IPS-18c (cell line): ENCODE data around the gene FAM227B.
"Not testable (repeated sequence)": the region's sequence is repeated elsewhere in the genome, so short reads cannot be mapped to it uniquely, and the experiment has no call there.

Experiments used
- H3K4me3 ChIP-seq: 2 replicates; pipeline ENCODE4 v1.7.0; 2013; ENCODE audit warnings: low read depth, mild to moderate bottlenecking, low read length, moderate library complexity; ENCODE audit not compliant: insufficient read depth
- H3K9me3 ChIP-seq: one replicate; pipeline ENCODE4 v1.6.1; 2013; ENCODE audit warnings: mild to moderate bottlenecking, low read length, moderate library complexity; ENCODE audit not compliant: control insufficient read depth, insufficient read depth

FAM227B gene

DNA sequence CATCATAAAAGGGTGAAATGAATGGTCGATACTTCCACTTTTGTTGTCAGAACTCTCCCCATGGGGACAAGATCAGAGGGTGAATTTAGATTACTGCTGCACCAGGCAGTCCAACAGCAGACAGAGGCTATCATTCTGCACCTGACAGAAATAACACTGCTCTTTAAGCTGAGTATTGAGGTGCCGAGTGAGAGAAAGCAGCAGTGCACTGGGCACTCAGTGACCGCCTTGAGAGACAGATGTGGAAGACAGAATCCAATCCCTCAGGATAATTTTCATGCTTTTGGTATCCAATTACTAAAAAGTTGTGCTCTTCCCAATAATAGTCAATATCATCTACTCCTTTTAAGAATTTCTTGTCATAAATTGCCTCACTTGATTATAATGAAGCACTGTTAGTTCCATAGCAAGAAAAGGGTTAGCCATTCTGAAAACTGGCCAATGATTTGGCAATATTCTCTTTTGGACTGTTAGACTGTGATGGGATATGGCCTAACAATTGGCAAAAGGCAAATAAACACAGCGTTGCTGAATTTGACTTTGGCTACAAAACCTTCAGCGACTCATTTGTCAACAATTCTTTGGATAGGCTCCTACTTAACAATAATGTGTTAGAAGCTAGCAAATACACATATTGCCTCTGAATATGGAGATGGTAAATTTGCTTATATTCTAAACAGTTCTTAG, 192.1 kb downstream of the FAM227B start:
- H3K4me3 ChIP-seq: no peak overlapping the region

DNA sequence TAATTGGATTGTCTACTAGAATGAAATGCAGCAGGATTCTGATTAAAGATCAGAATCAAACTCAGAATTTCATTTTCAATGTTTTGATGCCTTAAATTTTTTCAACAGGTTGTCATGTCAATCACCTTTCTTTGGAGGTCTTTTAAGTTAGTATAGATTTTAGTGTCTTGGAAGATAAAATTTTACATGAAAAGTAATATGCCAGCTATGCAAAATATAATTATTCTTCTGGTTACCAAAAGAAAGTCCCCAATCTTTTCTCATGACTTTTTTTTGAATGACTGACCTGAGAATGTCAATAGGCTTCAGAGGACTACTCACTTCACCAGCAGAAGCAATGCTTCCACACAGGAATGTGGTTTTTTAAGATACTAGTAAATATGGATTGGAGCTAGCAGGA, 193.2 kb downstream of the FAM227B start:
- no peaks in the 10 kb centered on the region for H3K9me3 ChIP-seq
- H3K4me3 ChIP-seq: no peak overlapping the region

More for the DNA sequence above, 192.1 kb downstream of the FAM227B start:
- H3K9me3 ChIP-seq: no peaks in the 10 kb centered on the region

DNA sequence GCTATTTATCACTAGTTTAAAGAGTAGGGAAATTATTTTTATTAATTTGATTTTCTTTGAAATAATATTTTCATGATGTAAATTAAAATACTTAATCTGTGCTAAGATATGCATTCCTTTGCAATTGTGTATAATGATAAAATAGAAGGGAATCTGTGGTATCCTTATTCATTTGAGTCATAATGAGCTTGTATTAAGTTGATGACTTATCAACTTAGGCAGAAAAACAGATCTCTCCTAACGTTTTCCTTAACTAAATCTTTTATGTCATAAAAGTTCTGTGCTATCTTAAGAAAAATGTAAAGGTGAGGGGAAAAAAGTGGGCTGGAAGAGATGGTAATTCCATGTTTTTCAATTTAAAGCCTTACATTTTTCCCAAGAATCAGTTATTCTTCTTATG, 195.7 kb downstream of the FAM227B start:
- Histone ChIP-seq H3K4me3 (no peak overlapping the region), H3K9me3 (no peaks in the 10 kb centered on the region)

DNA sequence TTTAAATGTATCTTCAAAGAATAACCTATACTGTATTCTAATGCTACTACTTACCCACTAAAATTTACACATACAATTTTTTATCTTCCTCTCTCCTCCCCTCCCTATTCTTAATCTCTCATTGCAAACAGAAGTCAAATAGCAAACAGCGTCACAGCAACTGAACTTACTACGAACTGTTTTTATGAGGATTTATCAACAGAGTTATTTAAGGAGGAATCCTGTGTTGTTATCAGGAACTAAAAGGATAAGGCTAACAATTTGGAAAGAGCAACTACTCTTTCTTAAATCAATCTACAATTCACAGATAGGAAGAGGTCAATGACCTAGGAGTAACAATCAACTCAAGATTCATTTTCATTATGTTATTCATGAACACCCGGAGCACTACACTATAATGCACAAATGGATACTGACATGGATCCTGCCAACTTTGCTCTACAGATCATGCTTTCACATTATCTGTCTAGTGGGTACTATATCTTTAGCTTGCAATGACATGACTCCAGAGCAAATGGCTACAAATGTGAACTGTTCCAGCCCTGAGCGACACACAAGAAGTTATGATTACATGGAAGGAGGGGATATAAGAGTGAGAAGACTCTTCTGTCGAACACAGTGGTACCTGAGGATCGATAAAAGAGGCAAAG, 196.6 kb downstream of the FAM227B start:
- no peaks in the 10 kb centered on the region for H3K9me3 ChIP-seq
- no peak overlapping the region for H3K4me3 ChIP-seq

DNA sequence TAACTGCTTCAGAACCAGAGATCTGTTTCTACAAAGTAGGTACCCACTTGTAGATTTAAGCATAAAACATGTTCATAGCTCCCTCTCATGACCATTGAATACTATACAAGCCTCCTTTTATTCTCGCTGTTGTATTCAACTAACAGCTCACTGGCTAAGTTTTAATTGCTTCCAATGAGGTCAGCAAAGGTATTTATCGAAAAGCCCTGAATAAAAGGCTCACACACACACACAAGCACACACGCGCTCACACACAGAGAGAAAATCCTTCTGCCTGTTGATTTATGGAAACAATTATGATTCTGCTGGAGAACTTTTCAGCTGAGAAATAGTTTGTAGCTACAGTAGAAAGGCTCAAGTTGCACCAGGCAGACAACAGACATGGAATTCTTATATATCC, 197.6 kb downstream of the FAM227B start, which contains the start of gene FGF7:
FGF7 (plus strand) TSS at position 222 of the 400 bp plus-strand sequence. CDS start 1,056 bp downstream, outside the sequence.
- no peak within 1 kb of the TSS for H3K4me3 ChIP-seq
- no peaks in the 10 kb centered on the region for H3K9me3 ChIP-seq

DNA sequence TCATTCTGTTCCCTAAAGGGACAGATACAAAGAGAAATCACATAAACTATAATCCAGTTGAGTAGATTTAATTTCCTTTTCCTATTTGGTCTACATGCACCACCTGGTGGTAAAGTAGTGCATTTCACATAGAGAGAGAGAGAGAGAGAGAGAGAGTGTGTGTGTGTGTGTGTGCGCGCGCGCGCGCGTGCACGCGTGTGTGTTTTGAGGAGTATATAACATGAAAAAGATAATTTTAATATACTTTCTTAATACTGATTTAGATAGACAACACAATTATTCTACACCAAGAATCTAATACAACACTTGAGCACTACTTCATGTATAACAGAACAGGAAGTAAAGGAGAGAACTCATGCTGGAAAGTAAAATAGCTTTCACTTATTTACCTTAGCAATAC, 198.6 kb downstream of the FAM227B start:
- H3K4me3 ChIP-seq: no peak overlapping the region
- no peaks in the 10 kb centered on the region for H3K9me3 ChIP-seq

DNA sequence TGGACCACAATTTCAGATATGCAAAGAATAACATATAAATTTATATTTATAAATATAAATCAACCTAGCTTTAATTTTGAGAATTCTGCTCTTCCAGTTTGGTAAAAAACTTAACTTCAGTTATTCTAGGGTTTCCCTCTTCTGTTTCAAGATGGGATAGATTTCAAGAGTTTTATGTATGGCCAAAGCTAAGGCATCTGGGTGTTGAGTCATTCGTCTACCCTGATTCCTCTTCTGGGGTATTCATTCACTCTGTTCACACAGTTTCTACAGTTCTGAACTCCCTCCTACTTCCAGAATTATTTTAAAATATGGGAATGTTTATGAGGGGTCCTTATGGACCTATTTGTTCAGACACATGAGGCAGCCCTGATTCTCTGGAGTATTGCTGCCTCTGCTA, 201.8 kb downstream of the FAM227B start:
- H3K4me3 ChIP-seq: no peak overlapping the region
- H3K9me3 ChIP-seq: no peaks in the 10 kb centered on the region

DNA sequence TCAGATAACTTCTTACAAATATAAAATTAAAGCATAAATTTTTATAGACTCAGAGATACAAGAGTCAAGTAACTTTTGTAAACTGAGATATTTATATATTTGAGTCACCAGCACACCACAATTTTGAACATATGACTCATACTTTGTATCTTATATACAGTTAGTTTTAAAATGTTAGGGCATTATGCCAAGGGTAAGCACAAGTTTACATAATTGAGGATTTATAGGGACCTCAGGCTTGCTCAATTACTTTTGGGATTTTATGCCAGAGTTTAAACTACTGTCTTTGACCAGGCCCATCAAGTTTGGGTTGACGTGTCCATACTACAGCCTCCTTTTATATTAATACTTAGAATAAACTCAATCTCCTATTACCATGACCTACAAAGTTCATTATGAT, 205.0 kb downstream of the FAM227B start:
- no peak overlapping the region for H3K4me3 ChIP-seq
- H3K9me3 ChIP-seq: no peaks in the 10 kb centered on the region

DNA sequence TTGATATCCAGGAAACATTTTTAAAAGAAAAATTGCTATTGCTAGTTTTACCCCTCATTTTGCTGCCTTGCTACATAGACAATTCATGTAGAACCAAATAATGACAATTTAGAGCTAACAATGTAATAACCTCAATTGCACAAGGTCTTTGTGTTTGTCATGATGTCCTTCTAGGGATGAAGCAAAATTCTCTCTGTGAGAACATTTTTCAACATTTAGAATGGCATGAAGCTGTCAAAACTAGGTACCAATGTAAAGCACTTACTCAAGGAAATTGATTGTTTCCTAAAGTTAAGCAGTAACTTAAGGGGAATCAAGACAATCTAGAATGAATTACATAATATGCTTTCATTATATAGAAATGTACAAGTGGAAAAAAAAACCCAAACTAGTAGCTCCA, 205.5 kb downstream of the FAM227B start:
- no peak overlapping the region for H3K4me3 ChIP-seq
- no peaks in the 10 kb centered on the region for H3K9me3 ChIP-seq

DNA sequence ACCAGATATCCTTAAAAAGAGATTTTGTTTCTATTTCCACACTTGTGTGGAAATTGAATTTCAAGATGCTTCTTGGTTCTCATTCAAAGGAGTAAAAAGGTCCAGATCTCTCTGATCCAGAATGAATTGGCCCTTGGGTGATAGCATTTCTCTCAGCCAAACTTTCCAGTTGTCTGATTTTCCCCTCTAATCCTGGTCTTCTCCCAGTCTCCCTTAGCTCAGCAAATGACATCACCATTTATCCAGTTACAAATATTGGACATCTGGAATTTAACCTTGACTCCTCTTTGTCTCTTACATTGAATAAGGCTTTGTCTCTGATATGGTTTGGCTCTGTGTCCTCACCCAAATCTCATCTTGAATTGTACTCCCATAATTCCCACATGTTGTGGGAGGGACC, 207.8 kb downstream of the FAM227B start:
- H3K4me3 ChIP-seq: no peak overlapping the region
- no peaks in the 10 kb centered on the region for H3K9me3 ChIP-seq

DNA sequence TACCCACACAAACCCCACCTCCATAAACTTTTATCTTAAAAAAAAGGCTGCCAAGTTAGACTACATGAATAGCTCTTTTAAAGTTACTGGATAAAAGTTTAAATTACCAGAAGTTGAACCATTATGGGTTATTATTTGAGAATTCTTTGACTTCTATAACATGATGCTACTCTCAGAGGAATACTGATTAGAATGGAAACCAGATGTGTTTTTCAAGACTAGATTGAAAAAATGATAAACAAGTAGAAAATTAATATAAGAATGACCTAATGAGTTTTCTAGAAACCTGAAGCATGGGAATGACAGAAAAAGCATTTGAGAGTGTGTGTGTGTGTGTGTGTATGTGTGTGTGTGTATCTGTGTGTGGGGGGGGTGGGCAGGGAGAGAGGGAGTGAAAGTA, 210.0 kb downstream of the FAM227B start:
- Histone ChIP-seq H3K4me3 (no peak overlapping the region), H3K9me3 (no peaks in the 10 kb centered on the region)

DNA sequence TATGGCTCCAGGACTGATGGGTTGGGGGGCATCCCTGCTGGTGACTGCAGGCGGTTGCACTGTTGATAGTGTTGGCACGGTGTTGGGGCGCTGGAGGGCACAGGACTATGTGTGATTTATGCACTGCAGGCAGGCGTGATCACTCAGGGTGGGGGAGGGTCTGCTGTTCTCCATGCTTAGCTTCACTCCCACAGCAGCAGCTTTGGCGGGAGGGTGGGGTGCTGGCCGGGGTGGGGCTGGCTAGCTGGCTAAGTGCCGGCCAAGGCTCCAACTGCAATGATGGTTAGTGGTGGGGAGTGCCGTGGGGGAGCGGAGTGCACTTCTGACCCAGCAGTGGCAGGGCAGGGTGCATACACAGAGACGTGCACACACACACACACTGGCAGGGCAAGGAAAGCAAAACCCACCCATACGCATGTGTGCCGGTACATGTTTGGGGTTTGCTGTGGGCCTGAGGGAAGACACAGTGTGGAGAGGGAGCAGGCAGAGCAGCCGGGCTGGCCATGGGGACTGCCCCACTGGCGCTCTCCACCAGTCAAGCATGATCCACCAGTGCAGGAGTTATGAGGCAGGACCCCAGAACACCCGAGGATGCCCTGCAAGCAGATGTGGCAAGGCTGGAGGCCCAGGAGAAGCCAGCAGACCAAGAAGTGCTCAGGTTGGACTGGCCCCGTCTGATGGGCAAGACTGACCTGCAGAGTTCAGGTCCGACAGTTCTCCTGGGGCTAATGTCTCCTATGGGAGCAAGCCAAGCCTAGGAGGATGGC, 214.1 kb downstream of the FAM227B start:
- Histone ChIP-seq H3K4me3 (no peak overlapping the region), H3K9me3 (no peaks in the 10 kb centered on the region)

DNA sequence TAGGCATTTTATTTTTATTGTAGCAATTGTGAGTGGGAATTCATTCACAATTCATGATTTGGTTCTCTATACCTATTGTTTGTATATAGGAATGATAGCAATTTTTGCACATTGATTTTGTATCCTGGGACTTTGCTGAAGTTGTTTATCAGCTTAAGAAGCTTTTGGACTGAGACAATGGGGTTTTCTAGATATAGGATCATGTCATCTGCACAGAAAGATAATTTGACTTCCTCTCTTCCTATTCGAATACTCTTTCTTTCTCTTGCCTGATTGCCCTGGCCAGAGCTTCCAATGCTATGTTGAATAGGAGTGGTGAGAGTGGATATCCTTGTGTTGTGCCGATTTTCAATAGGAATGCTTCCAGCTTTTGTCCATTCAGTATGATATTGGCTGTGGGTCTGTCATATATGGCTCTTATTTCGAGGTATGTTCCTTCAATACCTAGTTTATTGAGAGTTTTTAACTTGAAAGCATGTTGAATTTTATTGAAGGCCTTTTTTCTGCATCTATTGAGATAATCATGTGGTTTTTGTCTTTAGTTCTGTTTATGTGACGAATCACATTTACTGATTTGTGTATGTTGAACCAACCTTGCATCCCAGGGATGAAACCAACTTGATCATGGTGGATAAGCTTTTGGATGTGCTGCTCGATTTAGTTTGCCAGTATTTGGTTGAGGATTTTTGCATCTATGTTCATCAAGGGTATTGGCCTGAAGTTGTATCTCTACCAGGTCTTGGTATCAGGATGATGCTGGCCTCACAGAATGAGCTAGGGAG, 217.9 kb downstream of the FAM227B start:
- H3K4me3 ChIP-seq: not testable (repeated sequence)

DNA sequence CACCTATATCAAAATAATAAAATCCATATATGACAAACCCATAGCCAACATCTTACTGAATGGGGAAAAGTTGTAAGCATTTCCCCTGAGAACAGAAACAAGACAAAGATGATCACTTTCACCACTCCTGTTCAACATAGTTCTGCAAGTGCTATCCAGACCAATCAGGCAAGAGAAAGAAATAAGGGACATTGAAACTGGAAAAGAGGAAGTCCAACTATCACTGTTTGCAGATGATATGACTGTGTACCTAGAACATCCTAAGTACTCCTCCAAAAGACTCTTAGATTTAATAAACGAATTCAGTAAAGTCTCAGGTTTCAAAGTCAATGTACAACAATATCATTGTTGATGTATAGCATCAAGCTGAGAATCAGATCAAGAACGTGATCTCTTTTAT, 233.1 kb downstream of the FAM227B start:
- H3K9me3 ChIP-seq: no peaks in the 10 kb centered on the region

More for the DNA sequence above, 217.9 kb downstream of the FAM227B start:
- H3K9me3 ChIP-seq: not testable (repeated sequence)

DNA sequence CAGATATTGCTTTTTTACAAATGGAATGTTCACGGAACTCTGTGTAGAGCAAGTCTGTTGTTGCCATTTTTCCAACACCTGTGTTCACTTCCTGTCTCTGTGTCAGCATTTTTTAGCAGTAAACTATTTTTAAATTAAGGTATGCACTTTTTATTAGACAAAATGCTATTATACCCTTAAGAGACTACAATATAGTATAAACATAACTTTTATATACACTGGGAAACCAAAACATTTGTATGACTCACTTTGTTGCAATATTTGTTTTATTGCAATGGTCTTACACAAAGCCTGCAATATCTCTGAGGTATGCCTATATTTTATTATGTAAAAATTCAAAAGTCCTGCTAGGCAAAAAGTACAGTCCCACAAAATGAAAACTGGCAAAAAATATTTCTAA, 237.4 kb downstream of the FAM227B start:
- H3K4me3 ChIP-seq: no peak overlapping the region

More for the DNA sequence above, 233.1 kb downstream of the FAM227B start:
- H3K4me3 ChIP-seq: no peak overlapping the region

DNA sequence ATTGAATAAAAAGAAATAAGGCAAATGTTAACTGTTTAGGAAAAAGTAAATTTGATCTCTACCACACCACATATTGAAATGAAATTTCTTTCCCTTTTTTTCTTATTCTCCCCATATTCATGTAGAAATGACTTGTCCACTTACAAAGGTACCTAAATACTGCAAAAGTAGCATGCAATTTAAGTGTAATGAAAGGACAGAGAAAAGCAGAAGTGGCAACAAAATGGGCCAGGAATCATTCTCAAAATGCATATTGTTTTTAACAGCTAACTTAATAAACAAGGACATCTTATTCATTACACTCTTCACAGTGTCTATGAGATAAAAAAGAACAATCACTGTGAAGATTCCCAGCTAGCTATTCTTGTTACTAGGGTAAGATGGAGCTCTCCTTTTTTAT, 238.2 kb downstream of the FAM227B start:
- Histone ChIP-seq H3K4me3 (no peak overlapping the region), H3K9me3 (no peaks in the 10 kb centered on the region)

More for the DNA sequence above, 237.4 kb downstream of the FAM227B start:
- H3K9me3 ChIP-seq: no peaks in the 10 kb centered on the region

DNA sequence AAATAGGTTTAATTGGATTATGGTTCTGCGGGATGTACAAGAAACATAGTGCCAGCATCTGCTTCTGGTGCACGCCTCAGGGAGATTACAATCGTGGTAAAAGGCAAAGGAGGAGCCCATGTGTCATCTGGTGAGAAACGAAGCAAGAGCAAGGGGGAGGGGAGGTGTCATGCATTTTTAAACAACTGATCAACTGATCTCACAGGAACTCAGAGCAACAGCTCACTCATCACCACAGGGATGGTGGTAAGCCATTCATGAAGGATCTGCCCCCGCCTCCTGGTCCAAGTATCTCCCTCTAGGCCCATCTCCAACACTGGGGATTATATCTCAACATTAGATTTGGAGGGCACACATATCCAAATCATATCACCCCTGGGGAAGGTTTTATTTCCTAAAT, 239.7 kb downstream of the FAM227B start:
- Histone ChIP-seq H3K9me3 (no peaks in the 10 kb centered on the region), H3K4me3 (no peak overlapping the region)
